Hepatocyte (in vitro differentiated cells): ENCODE measurements around the gene BBOX1.

Experiments used
- EZH2 ChIP-seq: fragments of 200-600 bp; sonication (generic); IDR thresholded peaks from 2 replicates; pipeline ENCODE4 v1.6.1; 2016; ENCODE audit warnings: antibody characterized with exemption, mild to moderate bottlenecking, borderline replicate concordance
- EZH2phosphoT487 ChIP-seq: fragments of 200-600 bp; sonication (generic); IDR thresholded peaks from one replicate; pipeline ENCODE4 v1.6.1; 2018; ENCODE audit warnings: antibody characterized with exemption, mild to moderate bottlenecking, low read depth, moderate library complexity; ENCODE audit not compliant: unreplicated experiment, severe bottlenecking
- TF ChIP-seq, protein P1 (sequence below): fragments of 200-600 bp; sonication (generic); IDR thresholded peaks from 2 replicates; pipeline ENCODE4 v1.5.1; 2016; ENCODE audit warnings: antibody characterized with exemption, mild to moderate bottlenecking; ENCODE audit not compliant: poor library complexity

DNA sequence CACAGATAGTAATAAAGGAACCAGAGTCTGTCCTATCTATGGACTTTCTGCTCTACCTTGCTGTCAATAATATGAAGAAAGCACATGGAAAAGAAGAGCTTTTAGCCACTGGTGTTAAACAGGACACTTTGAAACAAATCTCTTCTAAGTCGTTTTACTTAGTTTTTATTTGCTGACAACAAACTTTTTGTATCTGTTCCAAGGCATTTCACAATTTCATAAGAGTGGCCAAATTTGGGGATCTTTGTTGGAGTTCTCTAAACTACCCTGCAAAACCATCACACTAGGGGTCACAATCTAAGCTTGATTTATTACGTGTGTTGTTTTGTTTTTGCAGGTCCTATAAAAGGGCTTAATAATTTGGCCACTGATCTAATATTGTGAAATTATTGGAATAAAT is 54.4 kb downstream of the BBOX1 start:
- TF ChIP-seq, protein P1, sequence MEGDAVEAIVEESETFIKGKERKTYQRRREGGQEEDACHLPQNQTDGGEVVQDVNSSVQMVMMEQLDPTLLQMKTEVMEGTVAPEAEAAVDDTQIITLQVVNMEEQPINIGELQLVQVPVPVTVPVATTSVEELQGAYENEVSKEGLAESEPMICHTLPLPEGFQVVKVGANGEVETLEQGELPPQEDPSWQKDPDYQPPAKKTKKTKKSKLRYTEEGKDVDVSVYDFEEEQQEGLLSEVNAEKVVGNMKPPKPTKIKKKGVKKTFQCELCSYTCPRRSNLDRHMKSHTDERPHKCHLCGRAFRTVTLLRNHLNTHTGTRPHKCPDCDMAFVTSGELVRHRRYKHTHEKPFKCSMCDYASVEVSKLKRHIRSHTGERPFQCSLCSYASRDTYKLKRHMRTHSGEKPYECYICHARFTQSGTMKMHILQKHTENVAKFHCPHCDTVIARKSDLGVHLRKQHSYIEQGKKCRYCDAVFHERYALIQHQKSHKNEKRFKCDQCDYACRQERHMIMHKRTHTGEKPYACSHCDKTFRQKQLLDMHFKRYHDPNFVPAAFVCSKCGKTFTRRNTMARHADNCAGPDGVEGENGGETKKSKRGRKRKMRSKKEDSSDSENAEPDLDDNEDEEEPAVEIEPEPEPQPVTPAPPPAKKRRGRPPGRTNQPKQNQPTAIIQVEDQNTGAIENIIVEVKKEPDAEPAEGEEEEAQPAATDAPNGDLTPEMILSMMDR: no peak
- TF ChIP-seq EZH2 (no peak), EZH2phosphoT487 (no peak)
